ENCODE data around the gene TMEM47. TPM values are rescaled to one million over a fixed set of nuclear protein-coding genes. Genes with fewer than 3 reads are reported as not detected.

Gene TMEM47
- total and polyA plus RNA-seq, 2 of the 8 experiments (the other 6 are each of a cell fraction or from before 2014, with no cell fraction given): 24.8 to 28.5 TPM

GRCh38 chrX:34624416-34624815 is 32.7 kb downstream of the TMEM47 start:
- no peak overlapping the region for H3K23ac ChIP-seq (ENCODE audit: insufficient read length)
- POLR2A ChIA-PET (ENCODE audit: partially characterized antibody): no interaction called here
- H3K4ac ChIP-seq (replicated peaks; ENCODE audit: insufficient read length, low read depth, low read length): no peak overlapping the region
- no peak overlapping the region for H4K91ac ChIP-seq (replicated peaks; ENCODE audit: insufficient read length, low read length)
- no peaks in the 10 kb centered on the region for H3K79me2 ChIP-seq (ENCODE audit: control insufficient read depth in 1 of 2, insufficient read depth in 2 of 2, low read length in 2 of 2)
- no peak overlapping the region for H2BK120ac ChIP-seq (replicated peaks; ENCODE audit: low read depth, low read length)
- no peaks in the 10 kb centered on the region for H3K23me2 ChIP-seq (ENCODE audit: low read depth, low read length)
- 100% methylated on average over 2 of the region's 2 CpGs; no CpG with 5 or more reads in 1 of the 2 experiments for WGBS, 2 experiments (ENCODE audit: extremely low coverage in 1 of 2, insufficient coverage in 1 of 2, insufficient read length in 1 of 2, insufficient replicate concordance in 2 of 2, low coverage in 1 of 2, low lambda C conversion rate in 2 of 2, missing lambda C conversion rate in 1 of 2)
- no peaks in the 10 kb centered on the region for H3K4me1 ChIP-seq (replicated peaks in 1 of 4; ENCODE audit: control insufficient read depth in 3 of 4, insufficient read depth in 4 of 4, low read length in 3 of 4)
- H4K20me1 ChIP-seq (replicated peaks in 1 of 2; ENCODE audit: control insufficient read depth in 1 of 2, insufficient read depth in 2 of 2, low read length in 2 of 2): no peaks in the 10 kb centered on the region
- no peak overlapping the region for H2AFZ ChIP-seq (ENCODE audit: low read length)
- H2BK5ac ChIP-seq (ENCODE audit: low read depth, low read length): no peak overlapping the region
- no peak overlapping the region for H3K14ac ChIP-seq (ENCODE audit: insufficient read length)
- H2BK12ac ChIP-seq (ENCODE audit: low read depth, low read length): no peak overlapping the region
- H3K27me3 ChIP-seq (replicated peaks in 1 of 4; ENCODE audit: control insufficient read depth in 3 of 4, extremely low read depth in 1 of 4, insufficient read depth in 3 of 4, low read length in 3 of 4): no peaks in the 10 kb centered on the region
- no peaks in the 10 kb centered on the region for H3K36me3 ChIP-seq (ENCODE audit: control insufficient read depth in 2 of 4, insufficient read depth in 4 of 4, low read length in 3 of 4)
- H3K56ac ChIP-seq (replicated peaks; ENCODE audit: insufficient read length, low read depth, low read length): no peak overlapping the region
- no peak overlapping the region for H3K18ac ChIP-seq (ENCODE audit: extremely low read depth, low read length)
- no peak overlapping the region for H2BK15ac ChIP-seq (ENCODE audit: low read length)
- FAIRE-seq: no peak
- no peak overlapping the region for H3K27ac ChIP-seq (ENCODE audit: low read depth, low read length)
- H4K5ac ChIP-seq (ENCODE audit: insufficient read length, low read depth, low read length): no peak overlapping the region
- no peak overlapping the region for H4K8ac ChIP-seq (ENCODE audit: extremely low read depth, insufficient read depth, low read length)
- H2BK20ac ChIP-seq (ENCODE audit: low read length): no peak overlapping the region
- no peak overlapping the region for H3K9ac ChIP-seq (replicated peaks in 1 of 4; ENCODE audit: extremely low read depth in 1 of 4, low read depth in 3 of 4, low read length in 3 of 4)
- H3K79me1 ChIP-seq (ENCODE audit: low read depth, low read length): no peaks in the 10 kb centered on the region
- CTCF ChIA-PET (ENCODE audit: partially characterized antibody): interaction anchor here (0.9 to 1.1 kb wide), 3 partner anchors 12 to 13 kb away, joined by 3 to 4 read pairs (median 3); no protein-coding TSS in a partner anchor
- no peak overlapping the region for H3K4me3 ChIP-seq (ENCODE audit: extremely low read depth in 1 of 4, insufficient read depth in 2 of 4, low read depth in 3 of 4, low read length in 4 of 4)
- no peaks in the 10 kb centered on the region for H3K9me3 ChIP-seq (ENCODE audit: insufficient read depth in 2 of 2, low read depth in 1 of 2, low read length in 1 of 2)
- H3K4me2 ChIP-seq (ENCODE audit: insufficient read depth in 1 of 2, low read depth in 2 of 2, low read length in 2 of 2): no peak overlapping the region
- no peak overlapping the region for H2AK5ac ChIP-seq (ENCODE audit: low read depth, low read length)
- no peak for DNase-seq (ENCODE audit: low read depth in 1 of 2, low spot score in 2 of 2)
- TF ChIP-seq SP4 (IDR thresholded peaks at IDR 0.05; ENCODE audit: low read length) (no peak), SRF (IDR thresholded peaks at IDR 0.05; ENCODE audit: low read depth, low read length) (no peak), SAP30 (IDR thresholded peaks at IDR 0.05; ENCODE audit: insufficient read depth, insufficient replicate concordance, low read length) (no peak), SP2 (IDR thresholded peaks at IDR 0.05; ENCODE audit: low read length) (no peak), GABPA (IDR thresholded peaks at IDR 0.05; ENCODE audit: borderline replicate concordance, insufficient read depth, low read length) (no peak), SP1 (IDR thresholded peaks at IDR 0.05; ENCODE audit: low read depth, low read length) (no peak), CEBPB (IDR thresholded peaks at IDR 0.05; ENCODE audit: low read depth, low read length) (no peak), CREB1 (IDR thresholded peaks at IDR 0.05) (no peak), KDM4A (IDR thresholded peaks at IDR 0.05; ENCODE audit: low read depth, low read length, severe bottlenecking) (no peak), MAFK (IDR thresholded peaks at IDR 0.05; ENCODE audit: low read depth, low read length) (no peak), CTCF (IDR thresholded peaks at IDR 0.05; ENCODE audit: control extremely low read depth in 1 of 3, insufficient read depth in 1 of 3, low read depth in 1 of 3, low read length in 3 of 3) (no peak), RFX5 (IDR thresholded peaks at IDR 0.05; ENCODE audit: borderline replicate concordance, low read depth, low read length) (no peak), JUN (IDR thresholded peaks at IDR 0.05; ENCODE audit: low read depth, low read length) (no peak)

All from H1 (cell line).